Liver (tissue), 9 donors: ENCODE results near the gene EWSR1. TPM values are rescaled to one million over a fixed set of nuclear protein-coding genes. Genes with fewer than 3 reads are reported as not detected.

Source experiments
- DNase-seq: peaks from one replicate; pipeline ENCODE4 v3.0.0-alpha.2; 2017; ENCODE audit warnings: low spot score
- H3K27ac ChIP-seq, 2 donors: one replicate each; pipeline ENCODE4 v1.7.0; 2013; ENCODE audit warnings: inconsistent platforms in 2 of 2, low read length in 2 of 2, control low read depth in 1 of 2, low read depth in 1 of 2, mild to moderate bottlenecking in 1 of 2
- H3K27me3 ChIP-seq, 4 donors: one replicate each; pipeline versions ENCODE4 v1.6.1 to v1.7.0; 2013; ENCODE audit warnings: low read length in 3 of 4, inconsistent platforms in 1 of 4, mild to moderate bottlenecking in 1 of 4, moderate library complexity in 1 of 4; ENCODE audit not compliant: control insufficient read depth in 4 of 4, insufficient read depth in 4 of 4
- H3K36me3 ChIP-seq, 4 donors: one replicate each; pipeline versions ENCODE4 v1.6.1 to v1.7.0; 2013; ENCODE audit warnings: low read length in 3 of 4, mild to moderate bottlenecking in 3 of 4, low read depth in 1 of 4, moderate library complexity in 1 of 4; ENCODE audit not compliant: control insufficient read depth in 4 of 4, insufficient read depth in 3 of 4
- H3K4me1 ChIP-seq, 4 donors: one replicate each; pipeline versions ENCODE4 v1.6.1 to v1.7.0; 2013; ENCODE audit warnings: low read length in 3 of 4, mild to moderate bottlenecking in 3 of 4, moderate library complexity in 1 of 4; ENCODE audit not compliant: control insufficient read depth in 4 of 4, insufficient read depth in 4 of 4
- H3K4me3 ChIP-seq, 3 donors: one replicate each; pipeline versions ENCODE4 v1.6.1 to v1.7.0; 2013; ENCODE audit warnings: low read length in 3 of 3, control low read depth in 1 of 3, low read depth in 1 of 3, mild to moderate bottlenecking in 1 of 3
- H3K9ac ChIP-seq, 2 donors: one replicate each; pipeline ENCODE4 v1.7.0; 2013; ENCODE audit warnings: low read length in 2 of 2, mild to moderate bottlenecking in 2 of 2, moderate library complexity in 2 of 2, control low read depth in 1 of 2, low read depth in 1 of 2
- H3K9me3 ChIP-seq, 4 donors: one replicate each; pipeline versions ENCODE4 v1.6.1 to v1.7.0; 2013; ENCODE audit warnings: low read length in 3 of 4; ENCODE audit not compliant: control insufficient read depth in 4 of 4
- ATF3 ChIP-seq: IDR thresholded peaks from 2 replicates; pipeline ENCODE4 v1.6.1; 2016; ENCODE audit warnings: antibody characterized with exemption
- EGR1 ChIP-seq, 2 donors: IDR thresholded peaks; 2 replicates each; pipeline ENCODE4 v1.6.1; 2016 to 2018; ENCODE audit warnings: antibody characterized with exemption in 2 of 2, low read depth in 2 of 2
- FOXA1 ChIP-seq: IDR thresholded peaks from 2 replicates; pipeline ENCODE4 v1.6.1; 2016; ENCODE audit warnings: antibody characterized with exemption
- FOXA2 ChIP-seq: IDR thresholded peaks from 2 replicates; pipeline ENCODE4 v1.6.1; 2016; ENCODE audit warnings: antibody characterized with exemption
- GABPA ChIP-seq, 2 donors: IDR thresholded peaks in 1 of 2; conservative IDR thresholded peaks in 1 of 2; 2 replicates each; pipeline ENCODE4 v1.6.1; 2016; ENCODE audit warnings: antibody characterized with exemption in 2 of 2, mild to moderate bottlenecking in 1 of 2, moderate library complexity in 1 of 2
- HNF4A ChIP-seq, 2 donors: conservative IDR thresholded peaks; 2 replicates each; pipeline ENCODE4 v1.6.1; 2016; ENCODE audit warnings: antibody characterized with exemption in 2 of 2, mild to moderate bottlenecking in 2 of 2
- HNF4G ChIP-seq: IDR thresholded peaks from 2 replicates; pipeline ENCODE4 v1.6.1; 2016; ENCODE audit warnings: antibody characterized with exemption
- JUND ChIP-seq, 2 donors: IDR thresholded peaks; 2 replicates each; pipeline ENCODE4 v1.6.1; 2016; ENCODE audit warnings: antibody characterized with exemption in 2 of 2
- NR2F2 ChIP-seq: IDR thresholded peaks from 2 replicates; pipeline ENCODE4 v1.6.1; 2016; ENCODE audit warnings: antibody characterized with exemption
- RAD21 ChIP-seq, 2 donors: IDR thresholded peaks; 2 replicates each; pipeline ENCODE4 v1.6.1; 2016; ENCODE audit warnings: antibody characterized with exemption in 2 of 2, mild to moderate bottlenecking in 2 of 2
- RXRA ChIP-seq, 2 donors: IDR thresholded peaks; 2 replicates each; pipeline ENCODE4 v1.6.1; 2017 to 2018; ENCODE audit warnings: antibody characterized with exemption in 2 of 2, mild to moderate bottlenecking in 1 of 2
- SP1 ChIP-seq: IDR thresholded peaks from 2 replicates; pipeline ENCODE4 v1.6.1; 2018; ENCODE audit warnings: antibody characterized with exemption, mild to moderate bottlenecking
- TAF1 ChIP-seq: conservative IDR thresholded peaks from 2 replicates; pipeline ENCODE4 v1.6.1; 2016; ENCODE audit warnings: antibody characterized with exemption, mild to moderate bottlenecking
- YY1 ChIP-seq: IDR thresholded peaks from 2 replicates; pipeline ENCODE4 v1.6.1; 2016; ENCODE audit warnings: antibody characterized with exemption, mild to moderate bottlenecking
- WGBS: extraction: QIAGEN DNeasy Blood & Tissue Kit; methylation state at CpG from one replicate; pipeline ENCODE4 v1.1.7; 2013; 5-methylcytosine and 5-hydroxymethylcytosine counted together
- polyA plus RNA-seq, 2 donors: library from polyadenylated mRNA; stranded (reverse) in 1 of 2; unstranded in 1 of 2; fragments of 200-250 nt in 1 of 2; fragments of >200 nt in 1 of 2; fragmentation: Nextera tagmentation in 1 of 2; extraction: Ambion mirVana in 1 of 2; gene quantifications; one replicate each; pipeline versions ENCODE4 v1.2.1 to v1.2.3, GENCODE V29; 2013 to 2015
- total RNA-seq, 2 donors: library from RNA; depleted of rRNA; stranded (reverse); fragments of >200 nt; gene quantifications; one replicate each; pipeline ENCODE4 v1.2.3, GENCODE V29; 2014
- TF ChIP-seq, protein P1 (sequence below): IDR thresholded peaks from 2 replicates; pipeline ENCODE4 v1.6.1; 2016; ENCODE audit warnings: antibody characterized with exemption
- TF ChIP-seq, protein P2 (sequence below): IDR thresholded peaks from 2 replicates; pipeline ENCODE4 v1.6.1; 2016; ENCODE audit warnings: antibody characterized with exemption, mild to moderate bottlenecking
- donor health status: healthy.
- donor health status: healthy.
- donor health status: healthy.
- donor health status: healthy.
- donor health status: healthy.

EWSR1 gene
- total and polyA plus RNA-seq, 4 donors: 64.8 to 134 (median 78.3) TPM

DNA sequence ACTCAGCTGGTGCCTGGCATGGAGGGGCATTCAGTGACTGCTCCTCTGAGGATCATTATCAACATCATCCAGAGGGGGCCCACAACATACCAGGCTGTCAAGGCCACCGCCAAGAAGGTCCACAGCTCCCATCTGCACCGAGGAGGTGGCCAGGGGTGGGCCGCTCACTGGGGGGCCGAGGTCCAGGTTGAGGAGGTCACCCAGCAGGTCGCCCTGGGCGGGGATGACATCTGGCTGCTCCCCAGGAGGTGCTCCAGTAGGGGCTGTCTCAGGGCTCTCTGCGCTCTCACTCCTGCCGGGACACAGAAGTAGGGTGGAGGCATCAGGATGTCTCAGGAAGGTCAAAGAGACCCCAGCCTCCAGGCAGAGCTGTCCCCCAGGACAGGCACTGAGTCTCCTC is 72.5 kb downstream of the EWSR1 start:
- Histone ChIP-seq H3K9ac (no peak overlapping the region), H3K4me1 (peaks cover 6 to 43% (median 34%) of the 10 kb centered on the region in 4 donors), H3K27ac (no peak overlapping the region), H3K27me3 (no peaks in the 10 kb centered on the region), H3K36me3 (peaks cover 12 to 39% (median 19%) of the 10 kb centered on the region in 4 donors), H3K9me3 (no peaks in the 10 kb centered on the region), H3K4me3 (no peak overlapping the region)
- no peak for DNase-seq
- TF ChIP-seq ATF3: no peak
- TF ChIP-seq EGR1 (IDR thresholded peaks at IDR 0.05; ENCODE audit: low read depth in 2 of 2): no peak
- TF ChIP-seq GABPA (IDR thresholded peaks at IDR 0.05 in 1 of 2, conservative IDR thresholded peaks at IDR 0.05 in 1 of 2): no peak
- no peak for TF ChIP-seq NR2F2
- no peak for TF ChIP-seq SP1
- no peak for TF ChIP-seq TAF1
- TF ChIP-seq FOXA2: no peak
- TF ChIP-seq FOXA1: no peak
- no peak for TF ChIP-seq RAD21 (IDR thresholded peaks at IDR 0.05)
- TF ChIP-seq, protein P1, sequence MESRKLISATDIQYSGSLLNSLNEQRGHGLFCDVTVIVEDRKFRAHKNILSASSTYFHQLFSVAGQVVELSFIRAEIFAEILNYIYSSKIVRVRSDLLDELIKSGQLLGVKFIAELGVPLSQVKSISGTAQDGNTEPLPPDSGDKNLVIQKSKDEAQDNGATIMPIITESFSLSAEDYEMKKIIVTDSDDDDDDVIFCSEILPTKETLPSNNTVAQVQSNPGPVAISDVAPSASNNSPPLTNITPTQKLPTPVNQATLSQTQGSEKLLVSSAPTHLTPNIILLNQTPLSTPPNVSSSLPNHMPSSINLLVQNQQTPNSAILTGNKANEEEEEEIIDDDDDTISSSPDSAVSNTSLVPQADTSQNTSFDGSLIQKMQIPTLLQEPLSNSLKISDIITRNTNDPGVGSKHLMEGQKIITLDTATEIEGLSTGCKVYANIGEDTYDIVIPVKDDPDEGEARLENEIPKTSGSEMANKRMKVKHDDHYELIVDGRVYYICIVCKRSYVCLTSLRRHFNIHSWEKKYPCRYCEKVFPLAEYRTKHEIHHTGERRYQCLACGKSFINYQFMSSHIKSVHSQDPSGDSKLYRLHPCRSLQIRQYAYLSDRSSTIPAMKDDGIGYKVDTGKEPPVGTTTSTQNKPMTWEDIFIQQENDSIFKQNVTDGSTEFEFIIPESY: no peak
- TF ChIP-seq, protein P2, sequence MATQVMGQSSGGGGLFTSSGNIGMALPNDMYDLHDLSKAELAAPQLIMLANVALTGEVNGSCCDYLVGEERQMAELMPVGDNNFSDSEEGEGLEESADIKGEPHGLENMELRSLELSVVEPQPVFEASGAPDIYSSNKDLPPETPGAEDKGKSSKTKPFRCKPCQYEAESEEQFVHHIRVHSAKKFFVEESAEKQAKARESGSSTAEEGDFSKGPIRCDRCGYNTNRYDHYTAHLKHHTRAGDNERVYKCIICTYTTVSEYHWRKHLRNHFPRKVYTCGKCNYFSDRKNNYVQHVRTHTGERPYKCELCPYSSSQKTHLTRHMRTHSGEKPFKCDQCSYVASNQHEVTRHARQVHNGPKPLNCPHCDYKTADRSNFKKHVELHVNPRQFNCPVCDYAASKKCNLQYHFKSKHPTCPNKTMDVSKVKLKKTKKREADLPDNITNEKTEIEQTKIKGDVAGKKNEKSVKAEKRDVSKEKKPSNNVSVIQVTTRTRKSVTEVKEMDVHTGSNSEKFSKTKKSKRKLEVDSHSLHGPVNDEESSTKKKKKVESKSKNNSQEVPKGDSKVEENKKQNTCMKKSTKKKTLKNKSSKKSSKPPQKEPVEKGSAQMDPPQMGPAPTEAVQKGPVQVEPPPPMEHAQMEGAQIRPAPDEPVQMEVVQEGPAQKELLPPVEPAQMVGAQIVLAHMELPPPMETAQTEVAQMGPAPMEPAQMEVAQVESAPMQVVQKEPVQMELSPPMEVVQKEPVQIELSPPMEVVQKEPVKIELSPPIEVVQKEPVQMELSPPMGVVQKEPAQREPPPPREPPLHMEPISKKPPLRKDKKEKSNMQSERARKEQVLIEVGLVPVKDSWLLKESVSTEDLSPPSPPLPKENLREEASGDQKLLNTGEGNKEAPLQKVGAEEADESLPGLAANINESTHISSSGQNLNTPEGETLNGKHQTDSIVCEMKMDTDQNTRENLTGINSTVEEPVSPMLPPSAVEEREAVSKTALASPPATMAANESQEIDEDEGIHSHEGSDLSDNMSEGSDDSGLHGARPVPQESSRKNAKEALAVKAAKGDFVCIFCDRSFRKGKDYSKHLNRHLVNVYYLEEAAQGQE: no peak
- no peak for TF ChIP-seq JUND (IDR thresholded peaks at IDR 0.05)
- no peak for TF ChIP-seq YY1
- no peak for TF ChIP-seq HNF4G
- no peak for TF ChIP-seq HNF4A (conservative IDR thresholded peaks at IDR 0.05)
- TF ChIP-seq RXRA (IDR thresholded peaks at IDR 0.05): no peak
- WGBS: 96% methylated on average over 8 of the region's 8 CpGs

DNA sequence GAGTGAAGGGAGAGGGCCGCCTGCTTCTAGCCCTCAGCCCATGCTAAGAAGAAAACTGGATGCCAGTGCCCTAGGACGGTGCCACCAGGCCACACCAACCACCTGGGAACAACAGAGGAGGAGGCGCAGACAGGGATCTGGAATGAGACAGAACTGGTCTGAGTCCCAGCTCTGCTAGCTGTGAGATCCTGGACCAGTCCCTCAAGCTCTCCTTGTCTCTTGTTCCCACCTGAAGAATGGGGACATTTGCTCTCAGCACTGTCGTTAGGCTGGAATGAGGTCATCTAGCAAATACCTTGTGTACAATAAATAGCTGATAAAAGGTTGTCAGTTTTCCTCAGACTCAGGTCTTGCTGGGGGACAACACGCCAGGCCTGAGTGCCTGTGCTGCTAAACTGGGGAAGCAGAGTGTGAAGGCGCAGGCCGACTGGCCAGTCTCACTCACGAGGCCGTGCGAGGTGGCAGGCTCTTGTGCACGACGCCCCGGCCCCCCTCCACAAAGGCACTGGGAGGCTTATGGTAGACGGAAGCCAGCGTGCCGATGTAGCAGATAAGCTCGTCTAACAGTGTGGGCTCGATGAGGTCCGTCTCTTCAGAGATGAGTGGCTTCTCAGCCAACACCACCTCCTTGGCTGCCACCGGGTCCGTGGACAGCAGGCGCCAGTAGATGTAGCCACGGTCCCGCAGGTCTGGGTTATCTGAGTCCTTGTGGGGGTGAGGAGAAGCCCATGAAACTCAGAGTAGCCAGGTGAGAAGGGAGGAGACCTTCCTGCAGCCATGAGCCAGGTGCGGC is 73.2 kb downstream of the EWSR1 start:
- WGBS: 96% methylated on average over 25 of the region's 25 CpGs
- Histone ChIP-seq H3K36me3 (peaks cover 10 to 39% (median 21%) of the 10 kb centered on the region in 4 donors), H3K9ac (no peak overlapping the region), H3K27me3 (no peaks in the 10 kb centered on the region), H3K4me3 (no peak overlapping the region), H3K9me3 (no peaks in the 10 kb centered on the region), H3K4me1 (peaks cover 4 to 41% (median 32%) of the 10 kb centered on the region in 4 donors), H3K27ac (no peak overlapping the region)
- DNase-seq: no peak
- TF ChIP-seq FOXA1 (no peak), YY1 (no peak), FOXA2 (no peak), JUND (IDR thresholded peaks at IDR 0.05) (no peak)
- TF ChIP-seq, protein P1: no peak
